NCI-H1694 (cell line): ENCODE data around the gene XXYLT1.
A peak's percentile ranks its signal among the peaks of the same experiment; 100 is the strongest.

Experiments used
- DNase-seq: peaks from one replicate; lab custom pipeline; 2025; lab: John Stamatoyannopoulos, UW

XXYLT1 gene

DNA sequence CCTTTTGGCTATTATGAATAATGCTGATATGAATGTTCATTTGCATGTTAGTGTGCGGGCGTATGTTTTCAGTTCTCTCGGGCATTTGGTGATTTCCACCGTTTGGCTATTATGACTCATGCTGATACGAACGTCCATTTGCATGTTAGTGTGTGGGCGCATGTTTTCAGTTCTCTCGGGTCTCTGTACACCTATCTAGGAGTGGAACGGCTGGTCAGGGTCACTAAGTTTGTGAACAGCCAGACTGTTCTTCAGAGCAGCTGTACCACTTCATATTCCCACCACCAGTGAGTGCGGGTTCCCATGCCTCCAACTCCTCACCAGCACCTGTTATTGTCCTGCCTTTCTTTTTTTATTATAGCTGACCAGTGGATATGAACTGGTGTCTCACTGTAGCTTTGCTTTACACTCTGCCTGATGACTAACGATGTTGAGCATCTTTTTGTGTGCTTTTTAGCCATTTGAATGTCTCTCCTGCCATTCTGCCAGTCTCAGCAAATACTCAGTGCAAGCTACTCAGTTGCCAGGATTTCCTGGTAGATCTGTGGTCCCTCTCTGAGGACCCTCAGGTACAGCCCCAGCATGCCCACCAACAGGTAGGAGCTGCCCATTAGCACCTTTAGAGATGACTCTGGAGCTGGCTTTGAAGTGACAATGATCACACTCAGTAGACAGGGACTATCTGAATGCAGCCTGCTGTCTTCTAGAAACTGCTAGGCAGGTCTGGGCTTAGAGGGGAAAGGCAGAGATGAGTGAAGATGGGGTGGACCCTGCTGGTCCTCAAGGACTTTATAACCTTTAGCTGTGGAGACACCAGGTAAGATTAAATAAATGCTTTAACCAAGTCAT is 141.1 kb downstream of the XXYLT1 start:
- DNase-seq = no peak

DNA sequence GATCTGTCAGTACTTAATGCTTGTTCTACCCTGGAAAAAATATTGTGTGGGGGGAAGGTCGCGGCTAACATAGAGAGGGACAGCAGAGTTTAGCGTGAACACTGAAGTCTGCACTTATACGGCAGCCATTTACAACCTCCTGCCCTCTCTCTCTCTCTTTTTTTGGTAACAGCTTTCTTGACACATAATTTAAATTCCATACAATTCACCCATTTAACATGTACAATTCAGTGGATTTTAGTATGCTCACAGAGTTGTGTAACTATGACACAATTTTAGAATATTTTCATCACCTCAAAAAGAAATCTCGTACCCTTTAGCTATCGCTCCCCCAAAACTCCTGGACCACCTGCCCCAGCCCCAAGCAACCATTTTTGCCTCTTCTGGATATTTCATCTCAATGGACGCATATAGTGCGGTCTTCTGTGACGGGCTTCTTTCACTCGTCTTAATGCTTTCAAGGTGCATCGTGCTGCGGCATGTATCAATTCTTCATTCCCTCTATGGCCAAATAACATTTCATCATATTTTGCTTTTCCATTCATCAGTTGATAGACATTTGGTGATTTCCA is 141.8 kb downstream of the XXYLT1 start:
- DNase-seq = no peak

DNA sequence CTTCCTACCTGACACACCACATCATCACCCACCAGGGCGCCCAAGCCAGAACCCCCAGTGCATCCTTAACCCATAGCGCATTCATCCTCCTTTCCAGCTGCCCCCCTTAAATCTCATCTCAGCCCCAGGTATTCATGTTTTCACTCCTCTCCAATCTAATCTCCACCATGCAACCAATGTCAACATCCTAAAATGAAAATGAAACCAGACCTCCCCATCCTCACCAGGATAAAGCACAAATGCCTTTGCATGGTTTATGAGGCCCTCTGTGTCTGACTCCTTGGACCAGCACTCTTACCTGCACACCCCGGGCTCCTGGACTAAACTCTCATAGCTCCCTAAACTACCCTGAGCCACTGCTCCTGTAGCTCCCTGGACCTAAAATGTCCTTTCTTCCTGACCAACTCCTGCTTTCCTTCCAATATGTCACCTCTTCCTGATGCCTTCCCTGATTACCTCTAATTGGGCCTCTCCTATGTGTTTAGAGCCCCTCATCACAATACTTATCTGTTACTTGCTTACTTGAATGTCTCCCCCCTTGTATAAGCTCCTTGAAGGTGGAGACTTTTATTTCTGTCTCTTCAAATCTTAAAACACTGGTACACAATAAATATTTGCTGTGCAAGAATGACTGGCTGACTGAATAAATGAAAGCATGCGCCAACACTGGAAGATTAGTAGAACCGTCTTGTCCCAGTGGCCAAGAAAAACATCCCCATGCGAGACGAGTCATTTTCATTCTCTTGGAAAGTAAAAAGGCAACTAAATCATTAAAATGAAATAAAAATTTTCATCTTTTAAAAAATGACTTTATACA is 142.5 kb downstream of the XXYLT1 start:
- no peak for DNase-seq

DNA sequence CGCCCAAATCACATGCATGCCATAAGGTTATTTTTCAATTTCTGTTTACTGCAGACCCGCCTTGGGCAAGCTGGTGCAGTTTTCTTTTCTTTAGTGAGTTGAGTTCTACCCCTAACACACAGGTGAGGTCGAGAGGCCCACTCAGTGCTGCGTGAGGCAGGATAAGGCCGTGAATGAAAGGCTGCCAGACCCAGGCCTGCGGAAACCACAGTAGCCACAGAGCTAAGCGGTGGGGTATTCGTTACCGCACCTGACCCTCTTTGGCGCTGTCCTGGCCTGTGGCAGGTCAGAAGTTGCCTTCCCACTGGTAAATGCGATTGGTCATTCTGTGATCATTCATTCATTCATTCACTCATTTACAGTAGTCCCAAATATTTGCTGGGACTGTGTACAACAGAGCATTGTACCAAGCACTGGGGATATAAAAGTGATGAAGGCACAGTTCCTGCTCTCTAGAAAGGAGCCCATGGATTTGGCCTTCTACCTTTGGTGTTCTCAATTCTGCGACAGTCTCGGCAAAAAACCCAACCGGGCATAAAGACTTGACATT is 144.8 kb downstream of the XXYLT1 start:
- no peak for DNase-seq

DNA sequence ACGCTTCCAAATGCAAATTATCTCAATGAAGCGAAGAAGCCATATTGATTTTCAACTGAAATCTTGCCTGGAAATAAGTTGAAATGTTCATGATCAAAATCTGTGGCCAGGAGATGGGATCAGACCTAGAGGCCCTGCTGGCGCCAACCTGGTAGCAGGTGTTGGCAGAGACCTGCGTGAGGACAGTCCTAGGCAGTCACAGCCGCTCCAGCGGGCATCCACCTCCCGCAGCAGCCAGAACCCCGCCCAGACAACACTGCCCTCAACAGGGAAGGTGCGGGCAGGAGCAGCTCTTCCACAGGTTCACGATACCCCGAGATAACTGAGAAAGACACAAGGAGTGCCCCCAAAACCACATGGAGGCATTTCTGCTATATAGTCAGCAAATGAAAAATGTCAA is 145.3 kb downstream of the XXYLT1 start:
- no peak for DNase-seq

DNA sequence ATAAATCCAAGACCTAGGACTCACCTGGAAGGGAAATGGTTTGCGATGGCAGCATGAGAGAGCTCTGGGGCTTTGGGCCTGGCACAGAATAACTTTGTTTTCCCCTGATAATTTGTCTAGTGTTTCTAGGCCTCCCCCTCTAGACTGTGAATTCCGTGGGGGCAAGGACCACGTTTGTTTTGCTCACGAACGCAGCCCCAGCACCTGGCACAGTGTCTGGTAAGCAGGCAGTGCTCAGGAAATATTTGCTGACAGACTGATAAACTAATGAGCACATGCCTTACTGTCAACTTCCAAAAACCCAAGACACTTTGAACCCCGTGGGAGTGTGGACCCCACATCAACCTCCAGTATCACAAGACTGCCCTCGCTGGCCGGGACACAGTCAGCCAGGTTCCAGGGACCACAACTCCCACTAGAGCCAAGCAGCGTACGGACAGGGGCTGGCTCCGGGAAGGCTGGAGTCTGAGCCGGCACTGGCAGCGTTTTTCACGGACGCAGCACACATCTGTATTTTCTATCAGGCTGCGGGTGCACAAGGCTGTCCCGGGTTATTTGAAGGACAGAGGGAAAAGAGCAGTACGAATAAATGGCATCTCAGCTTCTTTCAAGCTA is 146.5 kb downstream of the XXYLT1 start:
- no peak for DNase-seq

DNA sequence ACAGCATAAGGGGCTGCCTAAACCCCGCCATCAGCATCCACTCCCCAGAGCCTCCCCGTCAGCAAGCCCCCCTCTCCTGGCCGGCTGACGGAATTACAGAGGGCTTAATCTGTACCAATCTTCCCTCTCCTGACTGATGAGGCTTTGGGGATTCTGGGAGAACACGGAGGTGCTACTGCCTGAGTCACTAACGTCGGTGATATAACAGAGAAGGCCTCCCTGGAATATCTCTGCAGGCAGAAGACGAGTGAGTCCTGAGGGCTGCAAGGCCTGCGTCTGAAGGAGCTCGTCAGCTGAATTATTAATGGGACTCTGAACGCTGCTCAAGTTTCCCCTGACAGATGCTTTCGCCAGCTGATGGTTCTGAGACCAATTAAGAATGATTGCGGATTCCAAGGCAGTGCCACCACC is 147.7 kb downstream of the XXYLT1 start:
- no peak for DNase-seq

DNA sequence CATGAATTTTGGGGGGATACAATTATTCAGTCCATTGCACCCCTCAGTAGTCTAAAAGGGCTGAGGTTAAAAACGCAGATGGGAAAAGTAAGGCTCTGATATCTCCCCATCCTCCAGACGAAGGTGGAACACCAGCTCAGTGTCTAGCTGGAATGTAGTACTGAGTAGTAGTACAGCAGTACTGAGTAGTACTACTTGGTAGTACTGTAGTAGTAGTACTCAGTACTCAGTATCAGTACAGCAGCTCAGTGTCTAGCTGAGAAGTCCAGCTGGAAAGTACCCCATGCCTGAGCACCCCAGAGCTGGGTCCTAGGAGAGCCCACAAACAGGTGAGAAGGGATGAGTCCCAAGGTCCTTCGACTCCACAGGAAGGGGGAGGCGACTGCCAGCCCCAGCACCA is 148.7 kb downstream of the XXYLT1 start:
- DNase-seq = no peak

DNA sequence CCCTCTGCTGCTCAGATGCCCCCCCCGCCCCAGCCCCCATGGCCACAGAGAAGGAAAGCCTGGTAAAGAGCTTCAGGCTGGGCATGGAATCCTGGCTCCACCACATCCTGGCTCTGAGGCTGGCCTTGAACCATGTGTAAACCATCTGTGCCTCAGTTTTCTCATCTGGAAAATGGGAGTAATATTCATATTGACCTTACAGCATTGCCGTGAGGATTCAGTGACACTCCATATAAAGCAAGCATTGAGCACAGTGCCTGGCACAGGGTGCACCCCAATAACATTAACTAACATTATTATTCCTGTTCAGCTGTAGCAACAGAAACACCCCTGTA is 150.7 kb downstream of the XXYLT1 start:
- DNase-seq = no peak

DNA sequence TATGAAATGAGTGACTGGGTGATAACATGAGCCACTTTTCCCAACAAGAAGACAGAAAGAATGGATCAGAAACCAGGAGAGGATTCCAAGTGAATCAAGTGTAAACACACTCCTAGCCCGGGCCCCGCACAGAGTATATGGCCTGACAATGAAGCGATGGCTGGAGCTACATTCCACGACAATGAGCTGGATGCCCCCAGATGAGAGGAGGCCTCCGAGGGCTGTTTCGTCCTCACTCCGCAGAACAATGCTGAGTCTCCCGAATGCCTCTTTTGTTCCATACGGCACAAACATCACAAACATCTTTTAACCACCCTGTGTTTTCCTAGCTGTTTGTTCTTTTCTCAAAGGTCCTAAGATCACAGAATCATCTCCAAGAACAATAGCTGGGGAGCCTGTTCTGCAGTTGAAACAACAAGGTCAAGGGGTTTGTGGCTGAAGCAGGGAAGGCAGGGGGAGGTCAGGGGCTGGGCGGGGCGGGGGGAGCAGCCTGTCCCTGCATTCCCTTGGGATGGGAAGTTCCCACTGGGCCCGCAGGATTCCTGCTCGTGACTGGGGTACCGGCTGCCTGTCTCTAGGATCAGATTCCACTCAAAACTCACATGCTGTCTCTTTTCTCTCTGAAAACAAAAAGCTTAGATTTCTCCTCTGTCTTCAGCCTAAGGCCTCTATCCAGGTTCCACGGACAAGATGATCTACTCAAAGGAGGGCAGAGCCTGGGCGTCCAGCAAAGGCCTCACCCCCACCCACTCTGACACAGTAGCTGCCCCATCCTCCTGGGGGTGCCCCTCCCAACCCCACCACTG is 151.3 kb downstream of the XXYLT1 start:
- DNase-seq = no peak

DNA sequence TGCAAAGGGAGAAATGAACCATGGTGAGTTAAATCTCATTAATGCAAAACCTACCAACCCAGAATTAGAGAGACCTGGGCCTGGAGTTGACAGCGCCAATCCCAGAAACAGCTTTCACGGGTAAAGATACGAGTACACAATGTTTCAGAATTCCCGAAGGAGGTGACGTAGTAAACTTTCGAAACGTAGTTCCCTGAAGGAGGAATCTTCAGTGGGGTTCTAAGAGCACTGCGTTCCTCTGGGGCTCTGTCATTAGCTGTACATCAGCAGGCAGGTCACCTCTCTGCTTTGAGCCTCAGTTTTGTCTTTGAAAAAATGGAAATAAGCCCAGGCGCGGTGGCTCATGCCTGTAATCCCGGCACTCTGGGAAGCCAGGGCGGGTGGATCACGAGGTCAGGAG is 152.3 kb downstream of the XXYLT1 start:
- DNase-seq = no peak

DNA sequence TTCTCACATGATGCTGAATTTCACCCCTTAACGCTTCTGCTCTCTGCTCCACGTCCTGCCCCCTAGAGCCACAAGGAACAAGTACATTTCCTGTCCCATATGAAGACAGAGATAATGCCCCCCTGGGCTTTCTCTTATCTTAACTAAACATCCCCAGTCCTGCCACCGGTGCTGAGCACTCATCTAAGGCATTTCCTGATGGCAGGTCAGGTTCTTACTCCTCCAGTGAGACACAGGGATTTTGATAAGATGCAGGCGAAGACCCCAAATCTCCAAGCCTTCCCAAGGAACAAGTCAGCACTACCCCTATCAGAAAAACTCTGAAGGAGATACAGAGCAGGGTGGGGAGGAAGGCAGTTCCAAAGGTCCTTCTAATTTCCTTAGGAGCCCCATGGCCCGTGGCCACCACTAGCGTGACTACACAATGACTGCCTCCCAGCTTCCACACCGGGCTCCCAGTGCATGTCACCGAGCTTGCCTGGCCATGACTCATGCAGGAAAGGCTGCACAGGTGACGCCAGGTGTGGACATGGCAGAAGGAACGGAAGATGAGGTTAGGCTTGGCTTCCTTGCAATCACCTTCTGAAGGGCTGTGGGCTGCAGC is 152.9 kb downstream of the XXYLT1 start:
- no peak for DNase-seq

DNA sequence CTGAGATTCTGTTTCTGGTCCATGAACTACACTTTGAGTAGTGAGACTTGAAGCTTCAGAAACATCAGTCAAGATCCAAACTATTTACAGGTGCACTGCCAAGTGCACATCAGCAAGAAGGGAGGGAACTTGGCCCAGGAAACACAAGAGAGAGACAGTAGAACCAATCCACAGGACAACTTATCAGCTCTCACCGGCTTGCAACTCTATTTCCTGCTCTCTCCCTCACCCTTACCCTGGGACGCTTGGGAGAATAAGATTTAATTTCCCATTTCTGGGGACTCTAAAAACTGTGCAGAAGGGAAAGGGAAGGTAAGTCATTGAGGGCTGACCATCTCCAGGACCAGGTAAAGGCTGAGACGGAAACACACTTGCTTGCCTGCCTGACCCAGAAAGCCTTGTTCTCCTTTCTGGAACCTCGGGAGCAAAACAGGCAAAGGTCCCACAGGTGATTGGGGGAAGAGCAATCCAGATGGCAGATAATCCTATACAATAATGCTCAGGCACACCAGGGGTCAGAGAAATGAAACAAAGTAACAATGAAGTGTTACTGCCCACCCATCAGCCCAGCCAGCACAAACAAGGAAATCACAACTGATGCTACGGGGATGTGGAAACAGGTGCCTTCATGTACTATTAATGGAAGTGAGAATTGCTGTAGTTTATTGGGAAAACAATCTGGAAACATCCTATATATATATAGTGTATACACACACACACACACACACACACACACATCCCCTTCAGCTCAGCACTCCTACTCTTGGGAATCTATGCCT is 154.4 kb downstream of the XXYLT1 start:
- no peak for DNase-seq

DNA sequence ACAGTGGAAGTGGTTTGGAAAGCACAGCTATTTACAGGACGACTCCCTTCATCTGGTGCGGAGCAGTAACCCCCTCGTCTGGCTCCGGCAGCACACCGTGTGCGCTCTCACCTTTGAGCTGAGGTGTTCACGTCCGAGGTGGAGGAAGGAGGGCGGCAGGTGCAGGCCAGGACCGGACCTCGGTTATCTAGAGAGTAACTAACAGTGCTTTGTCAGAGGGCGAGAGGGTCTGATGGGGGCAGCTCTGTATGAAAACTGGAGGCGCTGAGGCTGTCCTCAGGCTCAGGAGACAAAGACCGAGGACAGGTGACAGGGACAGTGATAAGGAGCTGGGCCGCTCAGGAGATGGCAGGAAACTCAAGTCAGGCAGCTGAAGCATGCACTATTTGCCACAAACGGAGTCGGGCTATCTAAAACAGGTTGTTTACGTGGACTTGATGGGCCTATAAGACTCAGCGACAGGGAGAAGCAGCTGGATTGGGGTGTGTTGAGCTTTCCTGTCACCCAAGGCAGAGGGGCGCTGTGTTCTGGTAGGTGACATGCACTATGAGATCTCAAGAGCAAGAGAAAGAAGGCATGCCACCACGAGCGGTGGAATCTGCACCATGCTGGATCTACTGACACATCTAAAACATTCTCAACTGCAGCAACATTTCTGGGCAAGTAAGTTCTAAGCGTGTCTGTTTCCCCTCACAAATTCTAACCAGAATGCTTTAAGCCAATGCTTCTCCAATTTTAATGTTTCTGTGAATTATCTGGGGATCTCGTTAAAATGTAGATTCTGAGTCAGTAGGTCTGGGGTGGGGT is 155.2 kb downstream of the XXYLT1 start:
- DNase-seq = no peak

DNA sequence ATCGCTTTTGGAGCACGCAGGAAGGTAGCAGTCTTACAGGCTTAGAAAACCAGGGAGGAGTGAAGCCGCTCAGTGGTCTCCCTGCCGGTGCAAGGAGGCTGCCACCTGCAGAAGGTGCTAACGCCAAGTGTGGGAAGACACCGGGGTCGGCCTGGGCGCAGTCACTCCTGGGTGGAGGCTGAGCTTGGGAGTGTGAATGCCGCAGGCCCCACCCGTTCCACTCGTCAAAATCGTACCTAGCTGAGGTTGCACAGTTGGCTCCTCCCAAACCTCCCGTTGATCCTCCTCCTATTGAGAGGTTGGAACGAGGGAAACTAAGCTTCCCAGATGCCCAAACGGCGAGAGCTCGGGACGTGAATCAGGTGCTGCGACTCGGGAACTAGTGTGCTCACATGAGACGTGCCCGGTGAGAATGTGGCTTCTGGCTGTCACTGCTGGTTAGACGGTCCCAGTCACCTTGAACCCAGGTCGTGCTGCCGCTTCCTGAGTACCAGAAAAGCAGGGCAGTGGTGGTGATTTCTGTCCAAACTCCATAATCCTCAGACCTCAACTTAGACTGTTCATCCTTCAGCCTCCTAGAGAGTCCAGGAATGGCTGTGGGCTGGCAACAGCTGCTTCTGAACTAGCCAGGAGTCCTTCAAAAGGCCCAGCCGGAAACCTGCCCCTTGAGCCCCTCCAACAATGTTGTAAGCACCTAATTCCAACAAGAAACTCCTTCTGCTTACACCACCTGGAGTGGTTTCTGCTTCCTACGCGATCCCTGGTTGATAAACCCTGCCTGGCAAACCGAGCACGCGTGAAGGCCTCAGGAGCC is 156.0 kb downstream of the XXYLT1 start:
- DNase-seq = no peak

DNA sequence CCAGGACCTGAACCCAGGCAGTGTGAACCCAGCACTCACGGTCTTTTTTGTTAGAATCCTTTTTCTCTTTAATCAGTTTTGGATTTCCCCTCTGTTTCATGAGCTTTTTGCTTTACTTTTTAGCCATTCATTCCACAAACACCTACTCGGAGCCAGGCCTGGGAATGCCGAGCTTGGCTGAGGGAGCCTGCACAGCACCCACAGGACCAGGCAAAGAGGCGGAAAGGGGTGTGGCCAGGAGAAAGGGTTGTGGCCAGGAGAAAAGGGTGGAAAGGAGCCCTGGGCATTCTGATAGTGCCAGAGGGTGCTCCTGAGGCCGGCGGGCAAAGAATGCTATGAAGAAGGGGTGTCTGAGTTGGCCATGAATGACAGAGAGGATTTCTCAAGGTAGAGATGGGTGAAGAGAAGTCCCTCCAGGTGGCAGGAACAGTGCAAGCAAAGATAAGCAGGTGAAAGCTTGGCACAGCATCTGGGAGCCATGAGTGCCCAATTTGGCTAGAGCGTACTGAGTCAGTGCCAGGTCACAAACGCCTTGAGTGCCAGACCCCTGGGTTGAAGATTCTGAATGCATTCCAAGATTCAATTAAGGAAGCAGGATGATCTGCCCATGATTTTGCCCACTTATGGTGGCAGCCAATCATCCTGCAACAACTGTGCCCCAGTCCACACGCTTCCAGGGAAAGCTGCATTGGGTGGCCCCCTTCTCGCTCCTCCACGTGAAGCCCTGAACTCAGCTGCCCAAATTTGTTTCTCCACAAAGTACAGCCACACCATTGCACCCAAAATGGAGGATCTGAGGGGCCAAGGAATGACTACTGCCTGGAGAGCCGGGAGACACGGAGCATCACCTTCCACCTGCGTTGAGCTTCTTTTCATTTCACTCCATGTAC is 157.2 kb downstream of the XXYLT1 start:
- no peak for DNase-seq

DNA sequence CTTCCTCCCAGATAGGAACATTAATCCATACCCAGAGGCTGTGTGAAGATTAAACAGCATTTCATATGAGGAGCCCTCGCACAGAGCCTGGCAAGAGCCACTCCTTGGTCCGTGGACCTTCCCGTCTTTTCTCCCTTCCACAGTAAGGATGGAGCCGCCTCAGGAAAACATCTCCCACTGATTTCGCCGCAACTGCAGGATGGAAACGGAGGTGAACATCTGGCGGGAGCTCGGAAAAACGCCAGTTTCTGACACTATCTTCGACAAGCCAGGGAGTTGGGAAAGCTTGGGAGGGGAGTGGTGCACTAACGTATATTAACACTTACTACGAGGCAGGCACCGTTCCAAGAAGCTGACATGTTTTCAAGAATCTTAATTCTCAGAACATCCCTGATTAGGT is 157.9 kb downstream of the XXYLT1 start:
- peak; percentile 72 for DNase-seq
